WI38 (cell line): ENCODE data around the gene COL6A3.

Experiments
- H3K4me3 ChIP-seq: 2 replicates; pipeline ENCODE4 v1.5.1; 2011; ENCODE audit warnings: low read depth, mild to moderate bottlenecking, control low read depth, low read length
- CTCF ChIP-seq: IDR thresholded peaks from 2 replicates; pipeline ENCODE4 v1.5.1; 2012; ENCODE audit warnings: low read depth, mild to moderate bottlenecking, control low read depth, low read length

COL6A3 gene

GRCh38 chr2:237352279-237352845 is 61.6 kb downstream of the COL6A3 start:
- no peak overlapping the region for H3K4me3 ChIP-seq
- no peak for TF ChIP-seq CTCF

GRCh38 chr2:237351796-237352195 is 62.2 kb downstream of the COL6A3 start:
- H3K4me3 ChIP-seq, result no peak overlapping the region
- TF ChIP-seq CTCF, result no peak

- TF ChIP-seq CTCF, result no peak
- H3K4me3 ChIP-seq, result no peak overlapping the region
These were observed 62.9 kb downstream of the COL6A3 start for GRCh38 chr2:237351046-237351445.

- no peak for TF ChIP-seq CTCF
- no peak overlapping the region for H3K4me3 ChIP-seq
These were observed 63.4 kb downstream of the COL6A3 start for GRCh38 chr2:237350597-237350996.

- H3K4me3 ChIP-seq, result no peak overlapping the region
- TF ChIP-seq CTCF, result no peak
These were observed 63.9 kb downstream of the COL6A3 start for GRCh38 chr2:237350070-237350469.

GRCh38 chr2:237348281-237348865 is 65.6 kb downstream of the COL6A3 start:
- H3K4me3 ChIP-seq, result no peak overlapping the region
- no peak for TF ChIP-seq CTCF

- no peak overlapping the region for H3K4me3 ChIP-seq
- no peak for TF ChIP-seq CTCF
These were observed 67.9 kb downstream of the COL6A3 start for GRCh38 chr2:237345891-237346640.
